GM12878 (cell line): ENCODE data around the gene ASCC1. TPM values are rescaled to one million over a fixed set of nuclear protein-coding genes. Genes with fewer than 3 reads are reported as not detected.

ENCODE experiments used
- ATAC-seq: fragments of 200-7000 bp; cut with Tn5 transposase; 3 replicates; pipeline ENCODE4 v1.9.1; 2020; ENCODE audit warnings: mild to moderate bottlenecking, moderate library complexity
- BruUV-seq: library from RNA; stranded (reverse); fragments of 400-500 nt; replicated peaks from 2 replicates; lab custom pipeline; 2021; lab: Mats Ljungman, UMichigan
- CTCF ChIA-PET: fragments of 300-600 bp; sonication (Branson Sonifier 250); formaldehyde crosslinking; extraction: SDS; loops from one replicate; lab custom pipeline; 2021; ENCODE audit warnings: inconsistent platforms; lab: Yijun Ruan, JAX
- POLR2A ChIA-PET: fragments of 350-600 bp; formaldehyde crosslinking; extraction: SDS; loops from one replicate; lab custom pipeline; 2021; ENCODE audit warnings: inconsistent platforms; lab: Charles Lee
- RAD21 ChIA-PET: fragments of 300-600 bp; sonication (Branson Sonifier 250); formaldehyde crosslinking; loops from one replicate; lab custom pipeline; 2023; ENCODE audit warnings: antibody characterized with exemption; ENCODE audit not compliant: unreplicated experiment; lab: Charles Lee
- SMC1A ChIA-PET: fragments of 300-600 bp; sonication (Branson Sonifier 250); formaldehyde crosslinking; loops from one replicate; lab custom pipeline; 2023; ENCODE audit not compliant: unreplicated experiment, uncharacterized antibody; lab: Charles Lee
- DNase-seq: peaks from one replicate; pipeline ENCODE4 v3.0.0-alpha.2; 2011; ENCODE audit warnings: low read depth, low spot score
- FAIRE-seq: peaks from 3 replicates; lab custom pipeline; 2011; peaks lifted over from hg19 to GRCh38; lab: Jason Lieb, UNC
- H2AFZ ChIP-seq: 2 replicates; pipeline ENCODE4 v1.6.0; 2011; ENCODE audit warnings: low read depth, low read length, control low read depth; ENCODE audit not compliant: control insufficient read depth
- H3K27ac ChIP-seq: 2 replicates; pipeline ENCODE4 v1.5.1; 2011; ENCODE audit warnings: control low read depth; ENCODE audit not compliant: control insufficient read depth, insufficient read depth
- H3K27me3 ChIP-seq, 2 experiments: replicated peaks in 1 of 2; 2 replicates each; pipeline versions ENCODE4 v1.6.0 to v1.6.1; 2011; ENCODE audit warnings: low read length in 1 of 2; ENCODE audit not compliant: control insufficient read depth in 2 of 2, insufficient read depth in 2 of 2
- H3K36me3 ChIP-seq, 2 experiments: 2 replicates each; pipeline ENCODE4 v1.5.1; 2011; ENCODE audit warnings: low read length in 1 of 2; ENCODE audit not compliant: control insufficient read depth in 2 of 2, insufficient read depth in 2 of 2
- H3K4me1 ChIP-seq: 2 replicates; pipeline ENCODE4 v1.6.1; 2011; ENCODE audit warnings: mild to moderate bottlenecking, low read length, moderate library complexity, mixed read lengths; ENCODE audit not compliant: control insufficient read depth, insufficient read depth
- H3K4me2 ChIP-seq: 2 replicates; pipeline ENCODE4 v1.6.0; 2011; ENCODE audit warnings: control low read depth; ENCODE audit not compliant: control insufficient read depth, insufficient read depth
- H3K4me3 ChIP-seq: fragments of 200-600 bp; sonication (generic); 2 replicates; pipeline ENCODE4 v1.5.1; 2016
- H3K79me2 ChIP-seq: 2 replicates; pipeline ENCODE4 v1.6.0; 2011; ENCODE audit warnings: low read length; ENCODE audit not compliant: control insufficient read depth, insufficient read depth
- H3K9ac ChIP-seq: 2 replicates; pipeline ENCODE4 v1.8.0; 2011; ENCODE audit warnings: low read length, control low read depth, mixed read lengths; ENCODE audit not compliant: control insufficient read depth, insufficient read depth
- H3K9me3 ChIP-seq: replicated peaks from 3 replicates; pipeline ENCODE4 v1.5.1; 2011; ENCODE audit warnings: mild to moderate bottlenecking, low read length; ENCODE audit not compliant: control insufficient read depth, insufficient read depth
- H4K20me1 ChIP-seq: 2 replicates; pipeline ENCODE4 v1.6.0; 2011; ENCODE audit not compliant: control insufficient read depth, insufficient read depth
- CHD2 ChIP-seq: IDR thresholded peaks from 2 replicates; pipeline ENCODE4 v1.6.1; 2011; ENCODE audit warnings: low read depth, low read length, improper control_type of control experiment, borderline replicate concordance
- CREB1 ChIP-seq: IDR thresholded peaks from 2 replicates; pipeline ENCODE4 v1.6.1; 2012; ENCODE audit warnings: low read depth, mild to moderate bottlenecking, inconsistent platforms
- KLF5 ChIP-seq: fragments of 450-650 bp; IDR thresholded peaks from 2 replicates; pipeline ENCODE4 v1.6.1; 2014; ENCODE audit warnings: mild to moderate bottlenecking; ENCODE audit not compliant: partially characterized antibody
- MEF2A ChIP-seq: IDR thresholded peaks from 2 replicates; pipeline ENCODE4 v1.6.1; 2011; ENCODE audit warnings: low read depth, mild to moderate bottlenecking, low read length, moderate library complexity; ENCODE audit not compliant: insufficient read depth
- SIN3A ChIP-seq: IDR thresholded peaks from 2 replicates; pipeline ENCODE4 v1.6.1; 2012; ENCODE audit warnings: low read depth, low read length, improper control_type of control experiment
- WGBS: methylation state at CpG from one replicate; pipeline ENCODE4 v1.1.6; 2016; ENCODE audit warnings: low lambda C conversion rate; ENCODE audit not compliant: insufficient replicate concordance, insufficient coverage; ENCODE audit errors: missing lambda C conversion rate; 5-methylcytosine and 5-hydroxymethylcytosine counted together
- in situ Hi-C: fragments of 300-500 bp; cut with MboI; formaldehyde crosslinking; loops from 9 replicates; pipeline ENCODE4 v1.14.3; 2018; ENCODE audit warnings: mixed read lengths
- intact Hi-C: fragments of 100-400 bp; cut with micrococcal nuclease; formaldehyde crosslinking; loops from one replicate; pipeline ENCODE4 v1.14.2; 2022; ENCODE audit not compliant: unreplicated experiment
- polyA plus RNA-seq, 11 experiments: library from polyadenylated mRNA; depleted of rRNA in 4 of 11; unstranded in 6 of 11; stranded (reverse) in 5 of 11; fragments of >200 nt; fragmentation: Nextera tagmentation in 4 of 11; fragmentation: Illumina TruSeq in 1 of 11; extraction: Ambion mirVana in 4 of 11; extraction: Trizol in 1 of 11; gene quantifications; 1 replicate in 1 of 11; 2 replicates in 10 of 11; pipeline versions ENCODE4 v1.2.1 to v1.2.3, GENCODE V29; 2011 to 2016; ENCODE audit warnings: inconsistent platforms in 2 of 11, missing spikeins in 2 of 11, low read depth in 1 of 11
- total RNA-seq, 4 experiments: library from RNA; depleted of rRNA in 3 of 4; stranded (reverse); fragments of >200 nt in 3 of 4; fragmentation: Illumina TruSeq in 1 of 4; extraction: Trizol in 1 of 4; gene quantifications; 2 replicates each; pipeline versions ENCODE4 v1.2.1 to v1.2.3, GENCODE V29; 2013 to 2021

The ASCC1 gene
- total and polyA plus RNA-seq, 10 of the 15 experiments (the other 5 are each of a cell fraction or from before 2014, with no cell fraction given): 23.3 to 80.6 (median 42.8) TPM

DNA sequence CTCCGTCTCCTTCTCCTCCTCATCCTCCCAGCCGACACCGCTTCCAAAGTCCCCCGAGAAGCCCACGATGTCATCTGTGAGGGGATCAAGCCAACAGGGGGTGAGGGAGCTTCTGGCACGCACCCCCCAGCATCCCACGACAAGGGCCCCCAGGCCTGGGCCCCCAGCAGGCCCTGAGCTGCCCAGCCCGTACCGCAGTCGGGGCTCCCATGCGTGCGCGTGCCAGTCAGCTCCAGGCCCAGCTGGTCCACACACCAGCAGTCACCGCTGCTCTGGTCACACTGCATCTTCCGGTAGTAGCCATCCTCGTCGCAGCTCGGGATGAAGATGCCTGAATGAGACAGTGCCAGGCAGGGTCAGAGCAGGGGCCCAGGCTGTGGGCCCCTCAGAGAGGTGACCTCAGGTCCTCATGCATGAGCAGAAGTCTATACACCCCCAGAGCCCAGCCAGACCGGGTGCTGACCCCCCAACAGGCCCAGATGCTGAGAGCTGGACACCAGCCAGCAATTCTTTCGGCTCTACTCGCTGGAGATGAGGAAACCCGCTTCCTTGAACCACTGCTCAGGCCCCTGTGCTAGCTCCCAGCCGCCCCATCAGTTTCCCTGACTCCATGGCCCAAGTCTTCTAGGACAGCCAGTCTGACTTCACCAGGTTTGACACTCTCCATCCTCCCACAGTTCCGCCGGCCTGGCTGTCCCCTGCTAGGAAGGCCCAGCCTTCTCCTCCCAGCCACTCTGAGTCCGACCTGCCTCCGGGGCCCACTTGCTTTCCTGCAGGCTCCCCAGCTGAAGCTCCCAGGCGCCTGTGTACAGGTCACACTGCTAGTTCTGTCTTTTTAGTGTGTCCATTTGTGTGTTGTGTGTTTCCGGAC, 153.0 kb downstream of the ASCC1 start:
- FAIRE-seq: no peak
- TF ChIP-seq CREB1 (no peak), CHD2 (no peak), KLF5 (no peak), MEF2A (no peak), SIN3A (no peak)
- Histone ChIP-seq H3K79me2 (no peaks in the 10 kb centered on the region), H3K9me3 (no peaks in the 10 kb centered on the region), H3K36me3 (no peaks in the 10 kb centered on the region), H2AFZ (no peak overlapping the region), H3K4me1 (peaks cover 9% of the 10 kb centered on the region), H3K27me3 (no peaks in the 10 kb centered on the region), H3K27ac (no peak overlapping the region), H3K4me2 (no peak overlapping the region), H4K20me1 (no peaks in the 10 kb centered on the region), H3K9ac (no peak overlapping the region), H3K4me3 (no peak overlapping the region)
- ChIA-PET SMC1A (interaction anchor here (7.2 kb wide), 1 partner anchor 14 kb away, joined by 72 read pairs; no protein-coding TSS in a partner anchor), CTCF (interaction anchor here (0.8 to 5.0 kb wide), 7 partner anchors 15 to 277 kb away, joined by 3 to 58 read pairs (median 4); no protein-coding TSS in a partner anchor), POLR2A (interaction anchor here (0.7 kb wide), 1 partner anchor 14 kb away, joined by 3 read pairs; no protein-coding TSS in a partner anchor), RAD21 (interaction anchor here (0.8 to 6.1 kb wide), 2 partner anchors 14 to 274 kb away, joined by 3 to 64 read pairs; no protein-coding TSS in a partner anchor)
- in situ Hi-C loops (no loop called here), intact Hi-C loops (no loop called here)
- WGBS: 73% methylated on average over 29 of the region's 29 CpGs
- no peak for DNase-seq
- BruUV-seq: no TSS peak
- ATAC-seq: no peak
